AG04450 (cell line): ENCODE data around the gene SHISA9. TPM values are rescaled to one million over a fixed set of nuclear protein-coding genes. Genes with fewer than 3 reads are reported as not detected.

Experiments used
- CTCF ChIA-PET: fragments of 300-600, 350-600 bp; formaldehyde crosslinking; extraction: SDS; loops from one replicate; lab custom pipeline; 2022; ENCODE audit warnings: antibody characterized with exemption, inconsistent platforms; lab: Charles Lee
- POLR2A ChIA-PET: fragments of 350-600 bp; formaldehyde crosslinking; extraction: SDS; loops from one replicate; lab custom pipeline; 2021; ENCODE audit warnings: antibody characterized with exemption, inconsistent platforms; lab: Yijun Ruan, JAX
- DNase-seq: peaks from one replicate; pipeline ENCODE4 v3.0.0-alpha.2; 2011; ENCODE audit warnings: low read depth, low spot score
- H3K27ac ChIP-seq: one replicate; pipeline ENCODE4 v1.5.1; 2012; ENCODE audit warnings: low read depth, low read length, control low read depth
- H3K27me3 ChIP-seq: one replicate; pipeline ENCODE4 v1.6.0; 2012; ENCODE audit warnings: low read length; ENCODE audit not compliant: control insufficient read depth, insufficient read depth
- H3K4me3 ChIP-seq: 2 replicates; pipeline ENCODE4 v1.5.1; 2011; ENCODE audit warnings: mild to moderate bottlenecking, low read depth, low read length, control low read depth
- H3K9me3 ChIP-seq: 2 replicates; pipeline ENCODE4 v1.5.1; 2012; ENCODE audit warnings: low read length; ENCODE audit not compliant: control insufficient read depth, insufficient read depth
- polyA plus RNA-seq: library from polyadenylated mRNA; depleted of rRNA; stranded (reverse); fragments of >200 nt; gene quantifications from 2 replicates; pipeline ENCODE4 v1.2.3, GENCODE V29; 2011
- TF ChIP-seq, protein P1 (sequence below): IDR thresholded peaks from 2 replicates; pipeline ENCODE4 v1.5.1; 2011; ENCODE audit warnings: low read depth, low read length, control low read depth, inconsistent platforms

SHISA9 gene
- polyA plus RNA-seq, 1 experiment = not detected

DNA sequence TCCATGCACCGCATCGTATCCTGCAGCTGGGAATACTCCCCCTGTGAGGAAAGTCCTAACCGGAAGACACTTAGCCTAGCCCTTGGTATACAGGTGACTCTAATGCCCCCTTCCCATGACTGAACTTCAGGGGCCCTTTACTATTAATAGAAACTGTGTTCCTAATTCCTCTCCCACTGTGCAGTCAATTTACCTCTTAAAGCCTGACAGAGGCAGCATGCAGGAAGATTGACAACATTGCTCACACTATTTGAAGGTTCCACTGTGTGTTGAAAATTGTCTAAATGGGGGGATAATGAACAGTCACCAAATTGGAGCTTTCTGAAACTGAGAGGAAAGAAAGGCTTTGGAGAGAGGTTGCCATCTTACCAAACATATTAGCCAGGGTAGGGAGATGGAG, 222.6 kb downstream of the SHISA9 start:
- no peak for DNase-seq
- Histone ChIP-seq H3K9me3 (peaks cover 33% of the 10 kb centered on the region), H3K27ac (no peak overlapping the region), H3K27me3 (no peaks in the 10 kb centered on the region), H3K4me3 (no peak overlapping the region)
- TF ChIP-seq, protein P1, sequence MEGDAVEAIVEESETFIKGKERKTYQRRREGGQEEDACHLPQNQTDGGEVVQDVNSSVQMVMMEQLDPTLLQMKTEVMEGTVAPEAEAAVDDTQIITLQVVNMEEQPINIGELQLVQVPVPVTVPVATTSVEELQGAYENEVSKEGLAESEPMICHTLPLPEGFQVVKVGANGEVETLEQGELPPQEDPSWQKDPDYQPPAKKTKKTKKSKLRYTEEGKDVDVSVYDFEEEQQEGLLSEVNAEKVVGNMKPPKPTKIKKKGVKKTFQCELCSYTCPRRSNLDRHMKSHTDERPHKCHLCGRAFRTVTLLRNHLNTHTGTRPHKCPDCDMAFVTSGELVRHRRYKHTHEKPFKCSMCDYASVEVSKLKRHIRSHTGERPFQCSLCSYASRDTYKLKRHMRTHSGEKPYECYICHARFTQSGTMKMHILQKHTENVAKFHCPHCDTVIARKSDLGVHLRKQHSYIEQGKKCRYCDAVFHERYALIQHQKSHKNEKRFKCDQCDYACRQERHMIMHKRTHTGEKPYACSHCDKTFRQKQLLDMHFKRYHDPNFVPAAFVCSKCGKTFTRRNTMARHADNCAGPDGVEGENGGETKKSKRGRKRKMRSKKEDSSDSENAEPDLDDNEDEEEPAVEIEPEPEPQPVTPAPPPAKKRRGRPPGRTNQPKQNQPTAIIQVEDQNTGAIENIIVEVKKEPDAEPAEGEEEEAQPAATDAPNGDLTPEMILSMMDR = no peak
- ChIA-PET CTCF (no interaction called here), POLR2A (no interaction called here)

DNA sequence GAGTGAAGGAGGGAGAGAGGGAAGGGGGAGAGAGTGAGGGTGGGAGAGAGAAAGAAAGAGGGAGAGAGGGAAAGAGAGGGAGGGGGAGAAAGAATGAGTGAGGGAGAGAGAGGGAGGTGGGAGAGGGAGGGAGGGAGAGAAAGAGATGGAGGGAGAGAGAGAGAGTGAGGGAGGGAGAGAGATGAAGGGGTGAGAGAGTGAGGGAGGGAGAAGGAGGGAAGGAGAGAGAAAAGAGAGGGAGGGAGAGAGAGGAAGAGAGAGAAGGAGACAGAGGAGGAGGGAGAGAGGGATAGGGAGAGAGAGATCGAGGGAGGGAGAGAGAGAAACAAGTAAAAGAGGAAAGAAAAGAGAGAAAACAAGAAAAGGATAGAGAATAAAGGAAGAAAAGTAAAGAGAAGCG, 225.7 kb downstream of the SHISA9 start:
- POLR2A ChIA-PET = no interaction called here
- TF ChIP-seq, protein P1 = no peak
- CTCF ChIA-PET = no interaction called here
- no peak overlapping the region for H3K4me3 ChIP-seq
- H3K9me3 ChIP-seq = peaks cover 21% of the 10 kb centered on the region
- H3K27ac ChIP-seq = no peak overlapping the region
- no peaks in the 10 kb centered on the region for H3K27me3 ChIP-seq
- DNase-seq = no peak

DNA sequence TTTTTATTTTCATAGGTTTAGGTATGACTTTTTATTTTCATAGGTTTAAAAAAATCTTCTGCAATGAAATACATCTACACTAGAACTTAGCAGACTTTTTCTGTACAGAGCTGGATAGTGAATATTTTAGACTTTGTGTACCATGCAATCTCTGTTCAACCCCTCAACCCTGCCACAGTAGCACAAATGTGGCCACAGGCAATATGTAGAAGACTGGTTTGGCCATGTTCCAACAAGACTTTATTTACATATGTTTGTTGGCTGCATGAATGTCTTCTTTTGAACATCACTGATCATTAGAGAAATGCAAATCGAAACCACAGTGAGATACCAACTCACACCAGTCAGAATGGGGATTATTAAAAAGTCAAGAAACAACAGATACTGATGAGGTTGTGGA, 229.2 kb downstream of the SHISA9 start:
- no peak overlapping the region for H3K4me3 ChIP-seq
- H3K27ac ChIP-seq = no peak overlapping the region
- H3K27me3 ChIP-seq = no peaks in the 10 kb centered on the region
- peaks cover 18% of the 10 kb centered on the region for H3K9me3 ChIP-seq
- TF ChIP-seq, protein P1 = no peak
- CTCF ChIA-PET = no interaction called here
- no peak for DNase-seq
- POLR2A ChIA-PET = no interaction called here

DNA sequence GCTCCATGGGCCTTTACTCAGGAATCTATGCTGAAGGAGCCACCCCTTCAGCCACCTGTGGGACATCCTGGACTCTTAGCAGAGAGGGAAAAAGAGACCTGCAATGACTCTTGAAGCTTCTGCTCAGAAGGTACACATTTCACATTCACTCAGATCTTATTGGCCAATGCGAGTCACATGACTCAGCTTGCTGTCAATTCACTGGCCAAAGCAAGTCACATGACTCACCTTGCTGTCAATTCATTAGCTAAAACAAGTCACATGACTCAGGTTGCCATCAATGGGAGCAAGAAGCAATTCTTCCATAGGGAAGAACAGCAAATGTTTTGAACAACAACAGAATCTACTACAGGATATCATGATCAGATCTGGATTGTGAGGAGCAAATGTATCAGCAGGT, 233.4 kb downstream of the SHISA9 start:
- DNase-seq = no peak
- Histone ChIP-seq H3K27me3 (no peaks in the 10 kb centered on the region), H3K4me3 (no peak overlapping the region), H3K27ac (no peak overlapping the region), H3K9me3 (peaks cover 4% of the 10 kb centered on the region; the same call in 1 of the 2 replicates)
- ChIA-PET CTCF (no interaction called here), POLR2A (no interaction called here)
- TF ChIP-seq, protein P1 = no peak

GRCh38 chr16:13136901-13137300, 235.5 kb downstream of the SHISA9 start:
- POLR2A ChIA-PET = no interaction called here
- no peaks in the 10 kb centered on the region for H3K27me3 ChIP-seq
- CTCF ChIA-PET = no interaction called here
- DNase-seq = no peak
- no peak overlapping the region for H3K27ac ChIP-seq
- H3K9me3 ChIP-seq = peaks cover 4% of the 10 kb centered on the region
- TF ChIP-seq, protein P1 = no peak
- no peak overlapping the region for H3K4me3 ChIP-seq
